GM19328 (cell line): ENCODE measurements around the gene DIPK1A.

Experiments
- ATAC-seq: cut with Tn5 transposase; IDR thresholded peaks from one replicate; pipeline ENCODE4 v1.9.1; 2021; ENCODE audit warnings: mild to moderate bottlenecking, moderate library complexity; ENCODE audit not compliant: unreplicated experiment

The DIPK1A gene

GRCh38 chr1:92808381-92808780, 152.9 kb downstream of the DIPK1A start:
- no peak for ATAC-seq

DNA sequence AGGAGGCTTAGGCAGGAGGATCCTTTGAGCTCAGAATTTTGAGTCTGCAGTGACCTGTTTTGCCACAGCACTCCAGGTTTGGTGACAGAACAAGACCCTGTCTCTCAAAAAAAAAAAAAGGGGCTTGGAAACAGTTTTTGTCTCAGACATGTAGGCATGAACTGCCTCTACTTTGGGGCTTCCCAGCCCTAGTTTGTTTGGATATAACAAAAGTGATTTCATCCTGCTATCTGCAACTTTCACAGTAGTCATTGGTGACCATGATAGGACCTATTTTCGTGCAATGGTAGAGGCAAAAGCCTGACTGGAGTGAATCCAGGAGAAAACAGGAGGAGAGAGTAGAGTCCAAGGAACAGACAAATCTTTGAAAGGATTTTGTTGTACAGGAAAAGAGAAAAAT, 156.0 kb downstream of the DIPK1A start:
- no peak for ATAC-seq

GRCh38 chr1:92804721-92805201, 156.5 kb downstream of the DIPK1A start:
- no peak for ATAC-seq

GRCh38 chr1:92803140-92803887, 157.9 kb downstream of the DIPK1A start:
- no peak for ATAC-seq

- no peak for ATAC-seq
These were observed 163.3 kb downstream of the DIPK1A start for GRCh38 chr1:92797961-92798360.

- ATAC-seq = no peak
These were observed 164.0 kb downstream of the DIPK1A start for GRCh38 chr1:92797297-92797696.

GRCh38 chr1:92795166-92795565, 166.1 kb downstream of the DIPK1A start:
- ATAC-seq = no peak

DNA sequence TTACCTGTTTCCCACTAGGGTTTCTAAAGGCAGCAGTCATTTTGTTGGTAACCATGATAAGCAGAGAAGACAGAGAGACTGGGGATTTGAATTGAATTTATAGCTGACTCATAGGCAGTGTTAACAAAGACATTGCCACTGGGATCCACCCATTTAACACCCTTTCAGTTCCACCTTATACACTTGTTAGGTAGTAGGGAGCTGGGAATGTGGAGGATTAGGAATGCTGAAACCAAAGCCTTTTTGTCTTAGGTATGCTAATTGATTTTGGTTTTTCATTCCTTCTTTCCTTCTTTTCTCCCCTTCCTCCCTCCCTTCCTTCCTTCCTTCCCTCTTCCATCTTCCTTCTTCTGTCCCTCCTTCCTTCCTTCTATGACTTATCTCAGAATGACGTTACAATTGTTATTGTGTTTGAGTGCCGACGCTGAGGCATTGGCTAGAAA, 168.9 kb downstream of the DIPK1A start:
- no peak for ATAC-seq
